Measurements from ENCODE around the gene CMTM6. TPM values are rescaled to one million over a fixed set of nuclear protein-coding genes. Genes with fewer than 3 reads are reported as not detected.

CMTM6 gene
- total RNA-seq, 1 experiment from 2014 or later, result 43.5 TPM

GRCh38 chr3:32552013-32552412 lies 49.4 kb upstream of the CMTM6 start:
- no peak overlapping the region for H2AFZ ChIP-seq (ENCODE audit: low read length)
- no peaks in the 10 kb centered on the region for H3K27me3 ChIP-seq (ENCODE audit: insufficient read depth, low read length)
- H4K5ac ChIP-seq (ENCODE audit: insufficient read length, low read depth, low read length), result no peak overlapping the region
- no peak overlapping the region for H4K8ac ChIP-seq (replicated peaks; ENCODE audit: insufficient read length, low read depth, low read length)
- no peak overlapping the region for H3K27ac ChIP-seq (ENCODE audit: insufficient read length, low read depth, low read length)
- no peaks in the 10 kb centered on the region for H4K20me1 ChIP-seq (ENCODE audit: control insufficient read depth, insufficient read depth, insufficient read length)
- H2BK12ac ChIP-seq (ENCODE audit: insufficient read length, low read depth, low read length), result no peak overlapping the region
- H3K23ac ChIP-seq (ENCODE audit: insufficient read length, low read depth, low read length), result no peak overlapping the region
- Mint-ChIP-seq H3K27me3 (ENCODE audit: low read depth) (no peaks in the 10 kb centered on the region), H3K27ac (no peak overlapping the region; a peak in 1 of 7 replicates), H3K4me3 (no peak overlapping the region; a peak in 1 of 5 replicates), H3K4me1 (peaks cover 24 to 26% of the 10 kb centered on the region in 2 experiments), H3K9me3 (no peaks in the 10 kb centered on the region), H3K36me3 (ENCODE audit: insufficient read depth in 1 of 3, low read depth in 3 of 3) (no peaks in the 10 kb centered on the region)
- TF ChIP-seq CTCF (conservative IDR thresholded peaks at IDR 0.05), result no peak
- no peak overlapping the region for H3K4ac ChIP-seq (ENCODE audit: low read depth, low read length)
- H3K14ac ChIP-seq (ENCODE audit: insufficient read depth, low read length), result no peak overlapping the region
- no peak overlapping the region for H2BK120ac ChIP-seq (ENCODE audit: low read depth, low read length, poor library complexity, severe bottlenecking)
- H3T11ph ChIP-seq (ENCODE audit: low read length), result no peak overlapping the region
- no peak overlapping the region for H2BK15ac ChIP-seq (ENCODE audit: low read depth, low read length)
- H3K9me3 ChIP-seq (ENCODE audit: control insufficient read depth, low read depth, low read length), result no peaks in the 10 kb centered on the region
- H3K56ac ChIP-seq (ENCODE audit: insufficient read length, low read depth, low read length), result no peak overlapping the region
- H3K79me2 ChIP-seq (ENCODE audit: insufficient read depth, low read length), result peaks cover 10% of the 10 kb centered on the region; the same call in 1 of the 2 replicates
- H3K4me1 ChIP-seq (ENCODE audit: insufficient read depth, low read length), result no peaks in the 10 kb centered on the region
- H4K91ac ChIP-seq (ENCODE audit: insufficient read length, low read depth, low read length), result no peak overlapping the region
- H3K18ac ChIP-seq (ENCODE audit: insufficient read length, low read depth, low read length), result no peak overlapping the region
- no peak overlapping the region for H3K4me2 ChIP-seq (ENCODE audit: insufficient read depth, insufficient read length, low read length)
- no peak for DNase-seq
- WGBS (ENCODE audit: extremely low coverage, insufficient read length, low lambda C conversion rate), result no CpG with 5 or more reads among the region's 1 CpG
- no peak overlapping the region for H3K9ac ChIP-seq (ENCODE audit: extremely low read depth, insufficient read length, low read length)
- peaks cover 2% of the 10 kb centered on the region for H3K79me1 ChIP-seq (ENCODE audit: insufficient read depth, low read depth, low read length, poor library complexity, severe bottlenecking)
- no peak overlapping the region for H2AK5ac ChIP-seq (ENCODE audit: insufficient read length, low read length)
- H3K23me2 ChIP-seq (ENCODE audit: insufficient read length, low read depth, low read length, poor library complexity, severe bottlenecking), result no peaks in the 10 kb centered on the region
- H2BK20ac ChIP-seq (ENCODE audit: low read depth, low read length, poor library complexity, severe bottlenecking), result no peak overlapping the region
- no peak overlapping the region for H2BK5ac ChIP-seq (ENCODE audit: insufficient read length, low read length)
